DMS 273 (cell line): ENCODE results near the gene CD99L2.

ENCODE experiments used
- DNase-seq: peaks from one replicate; lab custom pipeline; 2025; ENCODE audit not compliant: unreplicated experiment; lab: John Stamatoyannopoulos, UW

The CD99L2 gene

GRCh38 chrX:150898343-150899190 is at the start of gene CD99L2:
TSS of gene CD99L2 (minus strand) at chrX:150898668. CDS start at chrX:150898588, 80 bp downstream.
- peak; percentile 95 for DNase-seq

GRCh38 chrX:150944233-150944632 is 45.8 kb upstream of the CD99L2 start:
- no peak for DNase-seq

GRCh38 chrX:150942942-150943594 is 44.6 kb upstream of the CD99L2 start:
- DNase-seq, result no peak

- no peak for DNase-seq
Measured at GRCh38 chrX:150941580-150941979, 43.1 kb upstream of the CD99L2 start.

GRCh38 chrX:150940844-150941495 is 42.5 kb upstream of the CD99L2 start:
- peak; percentile 16 for DNase-seq

- no peak for DNase-seq
Measured at GRCh38 chrX:150936556-150936955, 38.1 kb upstream of the CD99L2 start.

GRCh38 chrX:150935467-150935866 is 37.0 kb upstream of the CD99L2 start:
- peak; percentile 77 for DNase-seq

- DNase-seq, result peak; percentile 39
Measured at GRCh38 chrX:150934453-150934852, 36.0 kb upstream of the CD99L2 start.

- no peak for DNase-seq
Measured at GRCh38 chrX:150933945-150934350, 35.5 kb upstream of the CD99L2 start.

GRCh38 chrX:150929058-150929457 is 30.6 kb upstream of the CD99L2 start:
- DNase-seq, result no peak

- DNase-seq, result no peak
Measured at GRCh38 chrX:150926791-150927190, 28.3 kb upstream of the CD99L2 start.

- no peak for DNase-seq
Measured at GRCh38 chrX:150926304-150926703, 27.8 kb upstream of the CD99L2 start.

- no peak for DNase-seq
Measured at GRCh38 chrX:150919401-150919800, 20.9 kb upstream of the CD99L2 start.

- peak; percentile 29 for DNase-seq
Measured at GRCh38 chrX:150913511-150913910, 15.0 kb upstream of the CD99L2 start.

GRCh38 chrX:150907474-150907873 is 9.0 kb upstream of the CD99L2 start:
- no peak for DNase-seq

GRCh38 chrX:150906694-150907093 is 8.2 kb upstream of the CD99L2 start:
- no peak for DNase-seq

- DNase-seq, result no peak
Measured at GRCh38 chrX:150905293-150905692, 6.8 kb upstream of the CD99L2 start.

GRCh38 chrX:150903110-150903508 is 4.6 kb upstream of the CD99L2 start:
- DNase-seq, result no peak

GRCh38 chrX:150902434-150903109 is 4.1 kb upstream of the CD99L2 start:
- no peak for DNase-seq

GRCh38 chrX:150899191-150899757 is 806 bp upstream of the CD99L2 start:
- peak; percentile 55 for DNase-seq
